GM19438 (cell line): ENCODE measurements around the gene DENND6B.

Experiments used
- ATAC-seq: cut with Tn5 transposase; IDR thresholded peaks from one replicate; pipeline ENCODE4 v1.9.1; 2021; ENCODE audit warnings: low read depth; ENCODE audit not compliant: unreplicated experiment

DENND6B gene

GRCh38 chr22:50260801-50261614 is 65.8 kb downstream of the DENND6B start:
- no peak for ATAC-seq

GRCh38 chr22:50260434-50260800 is 66.4 kb downstream of the DENND6B start:
- ATAC-seq: no peak

- ATAC-seq: no peak
Observed at GRCh38 chr22:50259302-50259701, 67.5 kb downstream of the DENND6B start.
